Putamen (tissue), 1 donor: ENCODE results near the gene MRO.
"Not testable (repeated sequence)": the region's sequence is repeated elsewhere in the genome, so short reads cannot be mapped to it uniquely, and the experiment has no call there.

Source experiments
- DNase-seq: peaks from one replicate; pipeline ENCODE4 v3.0.0-alpha.2; 2016; ENCODE audit warnings: low spot score

The MRO gene

GRCh38 chr18:50833496-50833895 is 13.7 kb upstream of the MRO start:
- not testable (repeated sequence) for DNase-seq

DNA sequence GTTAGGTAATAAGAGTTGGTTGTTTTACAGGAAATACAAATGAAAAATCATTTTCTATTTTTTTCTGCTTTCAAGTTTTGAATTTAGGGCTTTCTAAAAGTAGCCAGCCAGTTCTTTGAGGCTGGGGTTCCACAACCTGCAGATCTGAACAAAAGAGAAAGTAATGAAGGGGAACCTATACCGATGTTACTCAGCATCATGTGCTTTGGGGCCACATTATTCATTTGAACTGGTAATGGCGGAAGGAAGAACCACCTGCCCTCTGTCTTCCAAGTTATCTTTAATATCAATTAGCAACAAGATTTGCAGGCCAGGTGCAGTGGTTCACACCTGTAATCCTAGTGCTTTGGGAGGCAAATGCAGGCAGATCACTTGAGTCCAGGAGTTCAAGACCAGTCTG is 12.9 kb upstream of the MRO start:
- no peak for DNase-seq

DNA sequence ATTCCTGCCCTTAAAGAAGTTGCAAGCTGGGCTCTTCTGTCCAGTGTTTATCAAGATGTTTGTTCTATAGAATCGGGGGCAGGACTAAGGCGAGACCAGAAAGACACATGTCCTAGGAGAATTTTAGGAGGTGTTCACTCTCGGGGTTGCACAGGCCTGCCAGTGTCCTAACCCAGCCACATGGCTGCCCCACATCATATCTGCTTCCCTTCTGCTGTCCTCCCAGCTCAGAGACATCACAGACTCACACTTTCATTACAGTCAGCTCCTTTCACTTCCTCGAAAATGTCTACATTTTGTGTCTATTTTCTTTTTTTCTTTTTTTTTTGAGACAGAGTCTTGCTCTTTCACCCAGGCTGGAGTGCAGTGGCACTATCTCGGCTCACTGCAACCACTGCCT is 10.7 kb upstream of the MRO start:
- DNase-seq: no peak

GRCh38 chr18:50829644-50830043 is 9.8 kb upstream of the MRO start:
- DNase-seq: no peak

- no peak for DNase-seq
Measured at GRCh38 chr18:50826027-50826426, 6.2 kb upstream of the MRO start.

DNA sequence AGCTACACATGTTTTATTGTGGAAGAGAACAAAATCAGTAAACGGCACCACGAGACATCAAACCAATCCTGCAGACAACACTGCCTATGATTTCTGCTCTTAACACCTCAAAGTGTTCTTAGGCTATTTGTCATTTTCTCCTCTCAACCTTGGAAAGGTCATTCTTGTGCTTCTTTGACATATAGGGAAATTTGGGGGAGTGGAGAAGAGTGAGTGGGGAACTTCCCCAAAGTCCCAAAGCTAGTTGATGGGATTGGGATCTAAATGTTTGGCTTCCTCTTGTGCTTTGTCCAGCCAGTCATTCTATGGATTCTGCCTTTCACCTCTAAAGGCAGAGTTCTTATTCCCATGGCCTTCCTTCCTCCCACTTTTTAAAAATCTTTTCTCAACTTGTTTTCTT is 5.8 kb upstream of the MRO start:
- DNase-seq: no peak

DNA sequence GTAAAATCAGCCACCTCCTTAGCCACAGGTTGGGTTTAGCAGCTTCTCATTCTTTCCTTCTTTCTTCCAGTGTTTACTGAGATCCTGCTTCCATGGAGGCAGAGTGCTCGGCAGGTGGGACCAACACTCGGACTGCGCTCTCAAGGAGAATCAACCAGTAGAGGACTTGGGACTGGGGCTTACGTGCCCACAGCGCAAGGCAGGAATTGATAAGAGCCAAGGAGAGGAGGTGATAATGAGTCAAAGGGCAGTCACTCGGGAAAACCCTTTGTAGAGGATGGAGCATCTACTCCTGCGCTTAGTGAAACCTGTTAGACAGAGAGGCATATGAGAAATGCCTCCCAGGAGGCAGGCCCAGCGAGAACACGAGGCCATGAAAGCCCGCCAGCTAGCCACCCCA is 2.9 kb upstream of the MRO start:
- no peak for DNase-seq

DNA sequence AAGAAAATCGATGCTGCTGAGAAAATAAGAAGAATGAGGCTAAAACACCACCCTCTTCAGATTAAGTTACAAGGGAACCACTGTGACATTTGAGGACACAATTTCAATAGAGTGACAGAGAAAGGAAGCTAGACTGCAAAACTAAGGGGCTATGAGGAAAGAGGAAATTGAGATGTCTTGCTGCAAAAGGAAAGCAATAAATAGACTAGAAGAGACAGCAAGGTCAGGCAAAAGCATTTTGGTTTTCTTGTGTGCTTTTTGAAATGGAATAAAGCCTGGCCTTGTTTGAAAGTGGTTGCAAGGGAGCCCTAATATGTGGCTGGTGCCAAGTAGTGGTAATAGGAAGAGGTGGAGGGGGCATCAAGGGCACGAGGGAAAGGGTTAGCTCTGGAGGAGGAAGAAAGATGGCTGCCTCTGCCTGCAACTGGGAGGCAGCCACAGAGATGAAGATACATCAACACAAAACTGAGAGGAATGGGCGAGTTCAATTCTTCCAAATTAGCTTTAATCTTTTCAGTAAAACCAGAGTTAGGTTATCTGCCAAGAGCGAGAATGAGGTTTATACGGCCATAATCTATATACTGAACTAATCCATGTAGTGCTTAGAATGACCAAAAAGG is 1.2 kb upstream of the MRO start:
- DNase-seq: no peak

DNA sequence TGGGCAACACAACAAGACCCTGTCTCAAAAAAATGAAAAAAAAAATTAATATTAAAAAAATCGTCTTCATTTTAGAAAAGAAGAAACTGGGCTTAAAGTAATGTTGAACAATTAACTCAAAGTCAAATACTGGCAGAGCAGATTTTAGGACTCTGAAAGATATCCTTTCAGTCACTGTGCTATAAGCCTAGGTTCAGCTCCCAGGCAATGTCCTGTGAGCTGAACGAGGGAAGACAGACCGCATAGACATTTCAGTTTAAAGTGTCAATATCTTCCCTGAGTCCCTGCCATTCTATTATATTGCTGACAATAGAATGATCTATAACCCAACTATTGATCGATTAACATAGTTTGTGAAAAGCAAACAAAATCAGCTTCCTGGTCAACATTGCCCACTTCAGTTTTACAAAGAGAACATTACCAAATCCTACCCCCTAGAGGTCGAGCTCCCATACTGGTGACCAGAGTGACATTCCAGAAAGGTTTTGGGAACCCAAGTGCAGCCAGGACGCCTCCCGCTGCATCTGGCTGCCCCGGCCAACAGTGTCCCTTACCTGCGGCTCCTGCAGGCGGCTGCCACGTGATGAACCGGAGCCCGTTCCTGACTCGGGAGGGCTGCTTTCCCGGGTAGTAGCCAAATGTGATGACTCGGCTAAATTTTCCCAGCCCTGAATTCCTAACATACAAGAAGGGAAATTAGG is 639 bp downstream of the MRO start:
- DNase-seq: peak; percentile 42

GRCh38 chr18:50816419-50817166 is 3.2 kb downstream of the MRO start:
- DNase-seq: no peak

- DNase-seq: no peak
Measured at GRCh38 chr18:50814395-50814794, 5.4 kb downstream of the MRO start.

DNA sequence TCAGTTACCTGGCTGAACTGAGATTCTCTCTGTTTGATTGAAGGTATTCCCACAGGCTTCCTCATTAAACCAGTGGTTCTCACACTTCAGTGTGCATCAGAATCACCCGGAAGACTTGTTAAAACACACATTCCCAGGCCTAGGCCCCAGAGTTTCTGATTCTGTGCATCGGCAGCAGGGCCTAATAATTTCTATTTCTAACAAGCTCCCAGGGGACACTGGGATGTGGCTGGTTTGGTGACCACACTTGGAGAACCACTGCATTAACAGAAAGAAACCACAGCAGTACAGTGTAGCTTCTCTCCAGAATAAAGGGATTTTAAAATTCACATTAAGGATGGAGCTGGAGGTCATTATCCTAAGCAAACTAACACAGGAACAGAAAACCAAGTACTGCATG is 6.5 kb downstream of the MRO start:
- no peak for DNase-seq

DNA sequence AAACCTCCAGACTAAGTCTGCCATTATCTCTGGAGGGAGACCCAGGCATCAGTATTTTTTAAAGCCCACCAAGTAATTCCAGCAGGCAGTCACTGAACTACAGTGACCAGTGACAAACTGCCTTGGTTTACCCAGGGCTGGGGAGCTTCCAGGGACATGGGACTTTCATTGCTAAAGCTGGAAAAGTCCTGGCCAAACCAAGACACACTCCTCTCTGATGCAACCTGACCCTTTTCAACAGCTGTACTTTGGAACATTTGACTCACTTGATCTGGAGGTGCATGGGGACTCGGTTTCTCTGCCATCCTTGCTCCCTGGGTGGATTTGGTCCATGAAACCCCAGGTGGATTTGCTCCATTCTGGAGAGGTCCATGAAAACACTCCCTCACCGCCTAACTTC is 7.0 kb downstream of the MRO start:
- DNase-seq: no peak

DNA sequence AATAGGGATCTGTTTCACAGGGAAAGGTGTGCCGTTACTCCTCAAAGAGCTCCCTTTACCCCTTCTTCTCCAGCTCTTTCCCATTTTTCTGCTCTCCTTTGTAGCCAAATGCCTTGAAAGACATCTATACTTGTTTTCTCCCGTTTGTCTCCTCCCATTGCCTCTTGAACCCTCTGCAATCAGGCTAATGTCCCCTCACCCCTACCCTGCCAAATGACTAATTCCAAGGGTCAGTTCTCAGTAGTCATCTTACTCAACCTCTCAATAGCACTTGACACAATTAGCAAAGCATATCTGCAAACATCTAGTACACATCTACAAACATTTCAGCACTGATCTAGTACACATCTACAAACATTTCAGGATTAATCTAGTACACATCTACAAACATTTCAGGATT is 12.6 kb downstream of the MRO start:
- DNase-seq: no peak

DNA sequence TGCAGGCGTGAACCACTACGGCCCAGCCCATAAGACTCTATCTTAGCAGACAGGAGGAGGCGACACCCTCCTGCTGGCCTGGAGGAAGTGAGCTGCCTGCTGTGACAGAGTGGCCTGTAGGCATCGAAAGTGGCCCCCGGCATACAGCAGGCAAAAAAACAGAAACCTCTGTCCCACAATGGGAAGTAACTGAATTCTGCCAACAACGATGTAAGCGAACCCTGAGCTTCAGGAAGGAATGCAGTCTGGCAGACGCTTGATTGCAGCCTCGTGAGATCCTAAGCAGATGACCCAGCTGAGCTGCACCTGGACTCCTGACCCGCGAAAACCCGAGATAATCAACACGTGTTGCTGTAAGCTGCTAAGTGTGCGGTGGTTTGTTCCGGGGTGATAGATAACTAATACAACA is 13.6 kb downstream of the MRO start:
- no peak for DNase-seq

GRCh38 chr18:50805732-50806131 is 14.1 kb downstream of the MRO start:
- no peak for DNase-seq

- no peak for DNase-seq
Measured at GRCh38 chr18:50803592-50803991, 16.2 kb downstream of the MRO start.

GRCh38 chr18:50802141-50802540 is 17.7 kb downstream of the MRO start:
- DNase-seq: no peak

- no peak for DNase-seq
Measured at GRCh38 chr18:50797142-50797541, 22.7 kb downstream of the MRO start.

- no peak for DNase-seq
Measured at GRCh38 chr18:50796495-50796894, 23.3 kb downstream of the MRO start.

GRCh38 chr18:50793641-50794565 is 25.9 kb downstream of the MRO start:
- DNase-seq: no peak

- no peak for DNase-seq
Measured at GRCh38 chr18:50792885-50793284, 26.9 kb downstream of the MRO start.
